Left lung (tissue), 10 donors: ENCODE measurements around the gene UCP3. TPM values are rescaled to one million over a fixed set of nuclear protein-coding genes. Genes with fewer than 3 reads are reported as not detected.

Source experiments
- ATAC-seq: fragments of 200-7000 bp; cut with Tn5 transposase; one replicate; pipeline ENCODE4 v1.9.1; 2020; ENCODE audit warnings: moderate library complexity
- DNase-seq, 4 donors: peaks; one replicate each; pipeline ENCODE4 v3.0.0-alpha.2; 2013 to 2020
- H3K27ac ChIP-seq, 2 donors: fragments of 200-600 bp; sonication (generic) in 1 of 2; one replicate each; pipeline versions ENCODE4 v1.5.0 to v1.8.0; 2020 to 2021
- H3K27me3 ChIP-seq, 2 donors: fragments of 200-600 bp; sonication (generic) in 1 of 2; one replicate each; pipeline versions ENCODE4 v1.5.0 to v1.8.0; 2020 to 2021
- H3K36me3 ChIP-seq, 2 donors: fragments of 200-600 bp; sonication (generic) in 1 of 2; one replicate each; pipeline versions ENCODE4 v1.5.0 to v1.8.0; 2020 to 2021
- H3K4me1 ChIP-seq, 2 donors: fragments of 200-600 bp; one replicate each; pipeline ENCODE4 v1.8.0; 2021
- H3K4me3 ChIP-seq, 2 donors: fragments of 200-600 bp; sonication (generic) in 1 of 2; one replicate each; pipeline versions ENCODE4 v1.5.0 to v1.8.0; 2020 to 2021; ENCODE audit warnings: mild to moderate bottlenecking in 1 of 2
- H3K9me3 ChIP-seq, 2 donors: fragments of 200-600 bp; sonication (generic) in 1 of 2; one replicate each; pipeline versions ENCODE4 v1.5.0 to v1.8.0; 2020 to 2021
- CTCF ChIP-seq, 2 donors: fragments of 200-600 bp; sonication (generic) in 1 of 2; IDR thresholded peaks; one replicate each; pipeline versions ENCODE4 v1.5.0 to v1.8.0; 2021; ENCODE audit warnings: antibody characterized with exemption in 2 of 2
- intact Hi-C, 2 donors: fragments of 100-400 bp; cut with DNase I; formaldehyde crosslinking; loops; one replicate each; pipeline versions ENCODE4 v1.11.2 to v1.14.2; 2022
- polyA plus RNA-seq, 6 donors: library from polyadenylated mRNA; unstranded; fragments of 120-200 nt; gene quantifications; one replicate each; pipeline ENCODE4 v1.2.1, GENCODE V29; 2013; ENCODE audit not compliant: insufficient read length in 6 of 6
- total RNA-seq, 2 donors: library from RNA; stranded (reverse); fragmentation: NEBNext Ultra II Directional; extraction: Animal tissue kit (Norgen Biotek cat#: 25700); gene quantifications; one replicate each; pipeline ENCODE4 v1.2.1, GENCODE V29; 2021
- donor health status: DM: no; HTN: yes; CAD: no.
- donor health status: DM: no; HTN: no; CAD: no.

UCP3 gene
- total and polyA plus RNA-seq, 8 donors: 1.0 to 5.2 (median 3.6) TPM

DNA sequence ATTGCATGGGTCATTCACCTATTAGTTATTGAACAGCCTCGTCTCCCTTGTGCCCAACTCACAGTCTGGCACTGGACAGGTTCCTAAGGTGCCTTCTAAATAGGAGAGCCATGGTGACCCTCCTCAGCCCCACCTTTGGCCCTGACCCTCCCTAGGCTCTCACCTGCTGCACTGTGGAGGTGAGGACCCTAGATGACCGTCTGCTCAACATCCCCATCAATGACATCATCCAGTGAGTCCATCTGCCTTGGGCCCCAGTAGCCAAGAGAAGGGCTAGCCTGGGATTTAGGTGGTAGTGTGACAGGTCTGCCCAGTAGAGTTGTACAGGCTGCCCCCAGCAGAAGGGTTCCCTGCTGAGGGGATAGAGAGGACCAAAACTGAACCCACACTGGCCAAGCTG lies 39.8 kb downstream of the UCP3 start:
- H3K27ac ChIP-seq: no peak overlapping the region
- H3K36me3 ChIP-seq: no peaks in the 10 kb centered on the region
- no peaks in the 10 kb centered on the region for H3K27me3 ChIP-seq
- H3K4me3 ChIP-seq: no peak overlapping the region
- DNase-seq: no peak
- no peak for TF ChIP-seq CTCF (IDR thresholded peaks at IDR 0.05)
- ATAC-seq: no peak
- H3K4me1 ChIP-seq: peaks cover 0 to 11% of the 10 kb centered on the region in 2 donors
- no peaks in the 10 kb centered on the region for H3K9me3 ChIP-seq
- intact Hi-C loops: no loop called here

DNA sequence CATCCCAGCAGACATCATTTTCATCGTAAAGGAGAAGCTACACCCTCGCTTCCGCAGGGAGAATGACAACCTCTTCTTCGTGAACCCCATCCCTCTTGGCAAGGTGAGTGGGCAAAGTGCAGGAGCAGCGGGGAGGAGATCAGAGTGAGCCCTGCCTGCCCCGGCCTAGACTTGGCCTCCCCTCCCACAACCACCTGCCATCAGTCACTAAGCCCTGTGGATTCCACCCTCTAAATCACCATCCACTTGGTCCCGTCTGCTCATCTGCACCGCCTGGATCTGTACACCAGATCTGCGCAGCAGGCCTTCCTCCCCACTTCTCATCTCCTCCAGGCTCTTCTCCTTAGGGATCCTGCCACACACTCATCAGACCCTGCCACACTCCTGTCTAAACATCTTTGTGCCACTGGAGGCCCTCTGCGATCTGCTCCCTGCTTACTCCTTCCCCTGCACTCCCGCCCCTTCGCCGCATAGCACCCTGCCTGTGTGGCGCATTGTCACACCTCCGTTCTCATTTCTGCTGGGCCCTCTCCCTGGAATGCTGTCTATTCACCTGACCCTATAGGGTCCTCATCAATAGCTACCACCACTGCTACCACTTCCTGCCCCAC lies 40.4 kb downstream of the UCP3 start:
- intact Hi-C loops: no loop called here
- no peak overlapping the region for H3K4me3 ChIP-seq
- no peaks in the 10 kb centered on the region for H3K27me3 ChIP-seq
- DNase-seq (no peak), ATAC-seq (no peak)
- H3K9me3 ChIP-seq: no peaks in the 10 kb centered on the region
- no peaks in the 10 kb centered on the region for H3K36me3 ChIP-seq
- peaks cover 0 to 5% of the 10 kb centered on the region in 2 donors for H3K4me1 ChIP-seq
- no peak overlapping the region for H3K27ac ChIP-seq
- no peak for TF ChIP-seq CTCF (IDR thresholded peaks at IDR 0.05)

GRCh38 chr11:73965764-73966121 lies 43.1 kb downstream of the UCP3 start:
- Histone ChIP-seq H3K9me3 (no peaks in the 10 kb centered on the region), H3K4me1 (peaks cover 0 to 3% of the 10 kb centered on the region in 2 donors), H3K4me3 (no peak overlapping the region), H3K36me3 (no peaks in the 10 kb centered on the region), H3K27me3 (no peaks in the 10 kb centered on the region), H3K27ac (no peak overlapping the region)
- intact Hi-C loops: no loop called here
- ATAC-seq: no peak
- no peak for DNase-seq
- no peak for TF ChIP-seq CTCF (IDR thresholded peaks at IDR 0.05)

GRCh38 chr11:73965076-73965763 lies 43.7 kb downstream of the UCP3 start:
- H3K36me3 ChIP-seq: no peaks in the 10 kb centered on the region
- no peak for DNase-seq
- no peak for ATAC-seq
- TF ChIP-seq CTCF (IDR thresholded peaks at IDR 0.05): no peak
- peaks cover 0 to 3% of the 10 kb centered on the region in 2 donors for H3K4me1 ChIP-seq
- no peak overlapping the region for H3K27ac ChIP-seq
- intact Hi-C loops: no loop called here
- H3K9me3 ChIP-seq: no peaks in the 10 kb centered on the region
- no peaks in the 10 kb centered on the region for H3K27me3 ChIP-seq
- no peak overlapping the region for H3K4me3 ChIP-seq

DNA sequence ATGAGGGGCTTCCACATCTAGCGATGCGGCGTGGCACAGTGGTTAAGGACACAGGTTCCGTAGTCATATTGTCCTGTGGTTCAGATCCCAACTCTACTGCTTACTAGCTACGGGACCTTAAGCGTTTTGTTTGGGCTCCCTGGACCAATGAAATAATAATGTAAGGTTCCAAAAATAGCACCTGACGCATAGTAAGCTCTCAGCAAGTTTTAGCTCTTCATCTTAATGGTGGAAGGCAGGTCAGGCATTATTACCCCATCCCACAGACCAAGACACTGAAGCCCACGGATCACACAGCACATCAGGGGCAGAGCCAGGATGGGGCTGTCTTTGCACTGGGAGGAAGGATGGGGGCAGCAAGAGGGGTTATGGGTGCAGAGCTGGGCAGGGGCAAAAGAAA lies 45.0 kb downstream of the UCP3 start:
- intact Hi-C loops: no loop called here
- Histone ChIP-seq H3K27ac (no peak overlapping the region), H3K27me3 (no peaks in the 10 kb centered on the region), H3K4me3 (no peak overlapping the region), H3K36me3 (no peaks in the 10 kb centered on the region), H3K9me3 (no peaks in the 10 kb centered on the region), H3K4me1 (peaks cover 0 to 3% of the 10 kb centered on the region in 2 donors)
- ATAC-seq: no peak
- no peak for DNase-seq
- TF ChIP-seq CTCF (IDR thresholded peaks at IDR 0.05): no peak
